NCI-H2081 treated with DMSO at 0.1 percent for 48 hours (cell line): ENCODE data around the gene EPSTI1.
"Not testable (repeated sequence)": the region's sequence is repeated elsewhere in the genome, so short reads cannot be mapped to it uniquely, and the experiment has no call there.

ENCODE experiments used
- DNase-seq: peaks from one replicate; lab custom pipeline; 2025; lab: John Stamatoyannopoulos, UW

The EPSTI1 gene

GRCh38 chr13:43005460-43006236 lies 13.6 kb upstream of the EPSTI1 start:
- DNase-seq, result no peak

GRCh38 chr13:43003729-43004128 lies 11.7 kb upstream of the EPSTI1 start:
- no peak for DNase-seq

GRCh38 chr13:43003010-43003409 lies 11.0 kb upstream of the EPSTI1 start:
- no peak for DNase-seq

GRCh38 chr13:43002021-43002420 lies 10.0 kb upstream of the EPSTI1 start:
- DNase-seq, result no peak

GRCh38 chr13:43000676-43001075 lies 8.6 kb upstream of the EPSTI1 start:
- no peak for DNase-seq

GRCh38 chr13:42999491-42999890 lies 7.5 kb upstream of the EPSTI1 start:
- no peak for DNase-seq

GRCh38 chr13:42997381-42997780 lies 5.3 kb upstream of the EPSTI1 start:
- no peak for DNase-seq

- DNase-seq, result no peak
These were observed 4.5 kb upstream of the EPSTI1 start for GRCh38 chr13:42996584-42996983.

GRCh38 chr13:42994878-42995277 lies 2.8 kb upstream of the EPSTI1 start:
- no peak for DNase-seq

- DNase-seq, result no peak
These were observed 702 bp upstream of the EPSTI1 start for GRCh38 chr13:42992764-42993122.

- DNase-seq, result not testable (repeated sequence)
These were observed 676 bp downstream of the EPSTI1 start for GRCh38 chr13:42991233-42991897.

GRCh38 chr13:42990291-42991232 lies 1.5 kb downstream of the EPSTI1 start:
- no peak for DNase-seq

GRCh38 chr13:42986176-42986574 lies 5.9 kb downstream of the EPSTI1 start:
- no peak for DNase-seq

- DNase-seq, result no peak
These were observed 6.5 kb downstream of the EPSTI1 start for GRCh38 chr13:42985312-42986175.

GRCh38 chr13:42984691-42985090 lies 7.3 kb downstream of the EPSTI1 start:
- no peak for DNase-seq

GRCh38 chr13:42984026-42984425 lies 8.0 kb downstream of the EPSTI1 start:
- DNase-seq, result no peak

- no peak for DNase-seq
These were observed 10.2 kb downstream of the EPSTI1 start for GRCh38 chr13:42981853-42982252.

- DNase-seq, result no peak
These were observed 10.7 kb downstream of the EPSTI1 start for GRCh38 chr13:42981317-42981716.

GRCh38 chr13:42977219-42977659 lies 14.8 kb downstream of the EPSTI1 start:
- DNase-seq, result no peak

- no peak for DNase-seq
These were observed 16.0 kb downstream of the EPSTI1 start for GRCh38 chr13:42976066-42976465.

GRCh38 chr13:42973581-42973980 lies 18.5 kb downstream of the EPSTI1 start:
- DNase-seq, result no peak
